IPS-15b (cell line): ENCODE results near the gene SCYGR1.
"Not testable (repeated sequence)": the region's sequence is repeated elsewhere in the genome, so short reads cannot be mapped to it uniquely, and the experiment has no call there.

Source experiments
- H3K27me3 ChIP-seq: one replicate; pipeline ENCODE4 v1.6.1; 2013; ENCODE audit warnings: low read length; ENCODE audit not compliant: control insufficient read depth, insufficient read depth
- H3K36me3 ChIP-seq: one replicate; pipeline ENCODE4 v1.6.1; 2013; ENCODE audit warnings: low read length; ENCODE audit not compliant: control insufficient read depth, insufficient read depth
- H3K4me1 ChIP-seq: one replicate; pipeline ENCODE4 v1.6.1; 2013; ENCODE audit warnings: mild to moderate bottlenecking, low read length; ENCODE audit not compliant: control insufficient read depth, insufficient read depth
- H3K4me3 ChIP-seq: one replicate; pipeline ENCODE4 v1.5.1; 2013; ENCODE audit warnings: low read depth, low read length
- H3K9ac ChIP-seq: one replicate; pipeline ENCODE4 v1.6.1; 2013; ENCODE audit warnings: low read depth, mild to moderate bottlenecking, low read length
- H3K9me3 ChIP-seq: one replicate; pipeline ENCODE4 v1.6.1; 2013; ENCODE audit warnings: mild to moderate bottlenecking, low read length; ENCODE audit not compliant: control insufficient read depth, insufficient read depth

SCYGR1 gene, protein sequence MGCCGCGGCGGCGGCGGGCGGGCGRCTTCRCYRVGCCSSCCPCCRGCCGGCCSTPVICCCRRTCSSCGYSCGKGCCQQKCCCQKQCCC

GRCh38 chr2:227387583-227387982, at the start of gene SCYGR1:
SCYGR1 (minus strand) TSS chr2:227387949; CDS start chr2:227387949, 0 bp downstream.
- H3K4me1 ChIP-seq, H3K9ac ChIP-seq: not testable (repeated sequence)

GRCh38 chr2:227436436-227437174, 48.9 kb upstream of the SCYGR1 start:
- Histone ChIP-seq H3K9me3 (peaks cover 9% of the 10 kb centered on the region), H3K27me3 (no peaks in the 10 kb centered on the region), H3K4me3 (no peak overlapping the region), H3K4me1 (no peaks in the 10 kb centered on the region), H3K36me3 (no peaks in the 10 kb centered on the region), H3K9ac (no peak overlapping the region)

More at GRCh38 chr2:227387583-227387982, at the start of gene SCYGR1:
- H3K4me3 ChIP-seq, H3K27me3 ChIP-seq, H3K9me3 ChIP-seq, H3K36me3 ChIP-seq: not testable (repeated sequence)

DNA sequence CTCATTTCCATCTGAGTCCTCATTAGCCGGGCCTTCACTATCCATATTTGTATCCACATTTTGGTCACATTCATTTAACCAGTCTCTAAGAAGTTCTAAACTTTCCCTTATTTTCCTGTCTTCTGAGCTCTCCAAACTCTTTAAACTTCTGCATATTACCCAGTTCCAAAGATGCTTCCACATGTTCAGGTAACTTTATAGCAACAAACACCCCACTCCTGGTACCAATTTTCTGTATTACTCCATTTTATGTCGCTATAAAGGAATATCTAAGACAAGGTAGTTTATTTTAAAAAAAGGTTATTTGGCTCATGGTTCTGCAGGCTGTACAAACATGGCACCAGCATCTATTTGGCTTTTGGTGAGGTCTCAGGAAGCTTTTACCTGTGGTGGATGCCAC, 45.4 kb upstream of the SCYGR1 start:
- no peaks in the 10 kb centered on the region for H3K36me3 ChIP-seq
- peaks cover 9% of the 10 kb centered on the region for H3K9me3 ChIP-seq
- H3K27me3 ChIP-seq, result no peaks in the 10 kb centered on the region
- no peaks in the 10 kb centered on the region for H3K4me1 ChIP-seq
- no peak overlapping the region for H3K4me3 ChIP-seq
- no peak overlapping the region for H3K9ac ChIP-seq

DNA sequence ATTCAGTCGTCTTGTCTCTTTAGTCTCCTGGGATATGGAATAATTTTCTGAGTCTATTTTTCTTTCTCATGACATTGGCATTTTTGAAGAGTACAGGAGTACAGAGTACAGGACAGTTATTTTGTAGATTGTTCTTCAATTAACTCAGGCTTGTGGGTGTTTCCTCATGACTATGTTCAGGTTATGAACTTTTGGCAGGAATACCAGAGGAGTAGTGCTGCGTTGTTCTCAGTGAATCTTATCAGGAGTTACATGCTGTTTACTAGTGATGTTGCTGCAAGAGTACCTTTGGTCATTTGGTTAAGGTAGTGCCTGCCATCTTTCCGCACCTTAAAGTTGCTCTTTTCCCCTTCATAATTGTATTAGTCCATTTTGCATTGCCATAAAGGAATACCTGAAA, 42.9 kb upstream of the SCYGR1 start:
- Histone ChIP-seq H3K36me3 (no peaks in the 10 kb centered on the region), H3K4me1 (no peaks in the 10 kb centered on the region), H3K4me3 (no peak overlapping the region), H3K9ac (no peak overlapping the region), H3K27me3 (no peaks in the 10 kb centered on the region), H3K9me3 (peaks cover 9% of the 10 kb centered on the region)

DNA sequence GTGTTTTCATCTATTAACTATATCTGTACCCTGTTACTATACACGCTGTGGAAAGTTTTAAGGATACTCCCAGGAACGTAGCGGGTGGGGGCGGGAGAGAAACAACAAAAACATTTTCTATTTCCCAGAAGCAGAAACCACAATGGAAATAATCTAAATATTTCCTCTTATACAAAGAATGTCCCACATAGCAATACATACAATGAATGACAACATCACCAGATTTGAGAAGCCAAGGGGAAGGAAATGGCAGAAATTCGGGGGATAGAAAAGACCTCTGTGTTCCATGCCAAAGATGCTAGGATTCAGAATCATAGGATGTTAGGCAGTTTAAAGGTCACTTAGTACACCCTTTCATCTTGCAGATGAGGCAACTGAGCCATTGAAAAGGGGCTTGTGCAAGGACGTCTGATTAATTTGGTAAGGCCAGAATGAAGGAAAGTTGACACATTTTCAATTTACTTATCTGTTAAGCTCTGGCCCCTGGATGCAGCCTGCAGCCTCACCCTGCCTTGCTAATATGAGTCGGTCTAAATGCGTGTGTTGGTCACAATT, 41.1 kb upstream of the SCYGR1 start:
- Histone ChIP-seq H3K4me1 (no peaks in the 10 kb centered on the region), H3K9me3 (peaks cover 9% of the 10 kb centered on the region), H3K27me3 (no peaks in the 10 kb centered on the region), H3K36me3 (no peaks in the 10 kb centered on the region), H3K9ac (no peak overlapping the region), H3K4me3 (no peak overlapping the region)

DNA sequence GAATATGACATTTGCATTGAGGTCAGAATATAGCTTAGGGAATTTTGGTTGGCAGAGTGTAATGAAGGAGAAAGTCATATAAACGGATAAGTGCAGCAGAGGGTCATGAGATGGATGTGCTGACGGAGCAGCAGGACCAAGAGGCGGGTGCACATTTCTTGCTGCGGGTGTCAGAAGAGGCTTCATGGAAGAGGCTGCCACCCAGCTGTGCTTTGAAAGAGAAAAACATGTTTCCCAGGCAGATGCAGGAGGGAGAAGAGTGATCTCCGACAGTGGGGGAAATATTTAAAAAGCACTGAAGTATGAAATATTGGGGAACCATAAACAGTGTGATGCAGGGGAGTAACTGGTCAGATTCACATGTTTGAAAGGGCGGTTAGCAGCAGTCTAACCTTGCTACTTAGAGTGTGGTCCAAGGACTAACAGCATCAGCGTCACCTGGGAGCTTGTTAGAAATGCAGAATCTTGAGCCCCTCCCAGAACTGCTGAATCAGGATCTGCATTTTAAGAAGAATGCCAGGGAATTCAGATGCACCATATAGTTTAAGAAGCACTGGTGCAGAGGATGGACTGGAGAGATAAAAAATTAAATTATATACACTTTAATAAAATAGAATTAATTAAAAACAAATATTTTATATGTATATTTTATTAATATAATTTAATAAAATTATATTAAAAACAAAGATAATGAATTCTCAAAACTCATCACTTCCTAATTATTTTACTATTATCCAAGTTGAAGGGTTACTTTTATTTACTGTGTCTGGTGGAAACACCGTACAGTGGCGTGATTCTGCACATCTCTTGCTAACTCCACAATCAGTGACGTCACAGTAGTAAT, 36.1 kb upstream of the SCYGR1 start:
- Histone ChIP-seq H3K9me3 (no peaks in the 10 kb centered on the region), H3K36me3 (no peaks in the 10 kb centered on the region), H3K4me1 (no peaks in the 10 kb centered on the region), H3K9ac (no peak overlapping the region), H3K27me3 (no peaks in the 10 kb centered on the region), H3K4me3 (no peak overlapping the region)

DNA sequence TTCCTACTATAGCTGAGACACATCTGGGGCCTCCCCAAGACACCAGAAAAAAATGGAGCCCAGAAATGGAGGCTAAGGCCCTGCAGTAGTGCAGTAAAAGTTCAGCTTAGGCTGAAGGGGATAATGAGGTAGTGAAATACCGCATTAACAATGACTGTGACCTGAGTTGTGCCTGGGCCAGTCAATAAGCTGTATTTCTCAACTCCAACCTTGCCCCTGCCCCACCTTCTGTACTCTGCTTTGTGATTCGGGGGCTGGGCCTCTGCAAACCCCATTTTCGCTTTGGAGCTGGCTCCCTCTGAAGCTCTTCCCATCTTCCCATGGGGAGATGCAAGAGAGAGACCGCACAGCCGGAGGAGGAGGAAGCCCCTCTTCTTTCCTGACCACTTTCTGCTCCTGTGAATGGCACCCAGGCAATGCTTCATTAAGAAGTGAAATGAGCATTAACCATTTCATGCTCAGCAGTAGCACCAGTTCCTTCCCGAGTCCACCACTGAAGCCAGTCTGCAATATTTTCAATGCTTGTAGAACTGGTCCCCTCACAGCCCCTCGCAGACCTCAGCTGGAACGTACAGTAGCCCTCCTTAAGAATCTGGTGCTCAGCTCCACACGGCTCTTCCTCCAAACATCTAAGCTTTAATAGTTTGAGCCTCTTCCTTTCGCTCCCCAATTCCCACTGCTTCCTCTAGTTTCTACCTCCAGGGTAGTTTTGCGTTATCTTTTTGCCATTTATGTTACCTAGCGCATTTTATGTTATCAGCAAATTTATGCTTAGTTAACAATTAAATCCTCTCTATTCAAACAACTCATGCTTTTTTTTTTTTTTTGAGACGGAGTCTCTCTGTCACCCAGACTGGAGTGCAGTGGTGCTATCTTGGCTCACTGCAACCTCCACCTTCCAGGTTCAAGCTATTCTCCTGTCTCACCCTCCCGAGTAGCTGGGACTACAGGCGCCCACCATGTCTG, 32.6 kb upstream of the SCYGR1 start:
- no peaks in the 10 kb centered on the region for H3K36me3 ChIP-seq
- H3K4me3 ChIP-seq, result no peak overlapping the region
- no peak overlapping the region for H3K9ac ChIP-seq
- no peaks in the 10 kb centered on the region for H3K4me1 ChIP-seq
- H3K9me3 ChIP-seq, result no peaks in the 10 kb centered on the region
- no peaks in the 10 kb centered on the region for H3K27me3 ChIP-seq

DNA sequence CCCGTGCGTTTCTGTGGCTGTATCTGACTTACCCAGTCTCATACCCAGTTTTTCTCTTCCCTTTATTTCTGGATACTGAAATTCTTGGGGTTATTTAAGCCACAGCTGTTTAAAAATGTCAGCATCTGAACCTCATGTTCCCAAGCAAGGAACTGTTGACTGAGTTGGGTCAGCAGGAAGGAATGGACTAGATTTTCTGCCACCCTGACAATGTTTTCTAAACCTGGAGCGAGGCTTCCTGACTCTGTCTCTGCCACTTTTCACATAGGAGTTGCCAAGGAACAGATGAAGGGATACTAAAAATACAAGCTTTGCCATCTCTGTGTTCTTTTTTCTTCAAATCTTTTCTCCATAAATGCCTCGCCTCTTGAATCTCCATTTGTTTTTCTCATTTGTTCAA, 29.0 kb upstream of the SCYGR1 start:
- no peaks in the 10 kb centered on the region for H3K27me3 ChIP-seq
- H3K4me1 ChIP-seq, result no peaks in the 10 kb centered on the region
- no peak overlapping the region for H3K9ac ChIP-seq
- H3K36me3 ChIP-seq, result no peaks in the 10 kb centered on the region
- no peaks in the 10 kb centered on the region for H3K9me3 ChIP-seq
- H3K4me3 ChIP-seq, result no peak overlapping the region

DNA sequence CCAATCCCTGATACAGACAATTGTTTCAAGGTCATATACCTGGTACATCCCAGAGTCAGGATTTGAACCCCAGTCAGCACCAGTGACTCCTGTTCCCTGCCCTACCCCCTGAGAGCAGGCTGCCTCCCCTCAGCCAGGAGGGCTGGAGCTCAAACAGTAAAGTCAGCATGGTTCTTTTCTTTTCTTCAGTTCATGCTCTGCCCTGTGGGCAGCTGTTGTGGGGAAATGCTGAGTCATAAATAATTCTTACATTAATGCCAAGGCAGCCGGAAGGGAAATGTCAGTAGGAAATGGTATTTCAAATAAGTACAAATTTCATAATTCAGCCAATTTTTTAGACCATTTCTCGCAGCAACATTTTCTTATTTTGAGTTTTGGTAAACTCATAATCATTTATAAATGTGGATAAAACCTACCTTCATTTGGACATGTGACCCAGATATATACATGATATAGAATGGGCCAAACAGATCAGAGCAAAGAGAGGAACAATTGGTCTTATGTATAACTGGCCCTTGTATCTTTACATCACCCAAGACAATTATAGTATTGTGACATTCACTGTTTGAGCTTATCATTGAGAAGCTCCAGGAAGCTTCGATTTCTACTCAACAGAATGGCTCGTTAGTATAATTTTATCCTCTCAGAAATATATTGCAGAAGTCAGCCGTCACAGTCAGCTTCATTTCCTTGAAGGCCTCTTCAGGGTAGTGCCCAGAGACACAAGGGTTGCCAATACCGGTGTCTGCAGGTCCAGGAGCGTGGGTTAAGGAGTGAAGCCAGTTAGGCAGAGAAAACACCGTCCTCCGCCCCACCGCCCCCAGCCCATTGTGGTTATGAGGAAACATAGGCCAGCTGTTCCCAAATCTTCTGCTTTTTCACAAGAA, 28.0 kb upstream of the SCYGR1 start:
- H3K9ac ChIP-seq, result no peak overlapping the region
- no peaks in the 10 kb centered on the region for H3K4me1 ChIP-seq
- no peaks in the 10 kb centered on the region for H3K36me3 ChIP-seq
- no peak overlapping the region for H3K4me3 ChIP-seq
- H3K9me3 ChIP-seq, result no peaks in the 10 kb centered on the region
- H3K27me3 ChIP-seq, result no peaks in the 10 kb centered on the region

DNA sequence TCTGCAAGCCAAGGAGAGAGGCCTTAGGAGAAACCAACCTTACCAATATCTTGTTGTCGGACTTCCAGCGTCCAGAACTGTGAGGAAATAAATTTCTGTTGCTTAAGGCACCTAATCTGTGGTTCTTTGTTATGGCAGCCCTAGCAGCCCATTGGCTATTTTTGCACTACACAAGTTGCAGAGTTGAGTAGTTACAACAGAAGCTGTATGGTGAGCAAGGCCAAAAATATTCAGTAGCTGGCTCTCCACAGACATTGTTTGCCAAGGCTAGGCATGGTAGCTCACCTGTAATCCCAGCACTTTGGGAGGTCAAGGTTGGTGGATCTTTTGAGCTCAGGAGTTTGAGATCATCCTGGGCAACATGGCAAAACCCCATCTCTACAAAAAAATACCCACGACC, 27.1 kb upstream of the SCYGR1 start:
- Histone ChIP-seq H3K36me3 (no peaks in the 10 kb centered on the region), H3K9ac (no peak overlapping the region), H3K4me3 (no peak overlapping the region), H3K9me3 (no peaks in the 10 kb centered on the region), H3K27me3 (no peaks in the 10 kb centered on the region), H3K4me1 (no peaks in the 10 kb centered on the region)
